Activated CD8-positive, alpha-beta T cell treated with anti-CD3 and anti-CD28 coated beads, Interleukin-2, amount 10 ng/mL, durations not matched to agents 7 days and 5 days (primary cell): ENCODE measurements around the gene CERT1. TPM values are rescaled to one million over a fixed set of nuclear protein-coding genes. Genes with fewer than 3 reads are reported as not detected.
A peak's percentile ranks its signal among the peaks of the same experiment; 100 is the strongest.
"Not testable (repeated sequence)": the region's sequence is repeated elsewhere in the genome, so short reads cannot be mapped to it uniquely, and the experiment has no call there.

ENCODE experiments used
- ATAC-seq: fragments of 150-1000 bp; cut with Tn5 transposase; one replicate; pipeline ENCODE4 v1.10.0; 2021; ENCODE audit warnings: moderate library complexity
- CTCF ChIA-PET: fragments of 350-600 bp; sonication (Branson Sonifier 250); formaldehyde crosslinking; loops from one replicate; lab custom pipeline; 2021; ENCODE audit warnings: antibody characterized with exemption; lab: Charles Lee
- POLR2A ChIA-PET: fragments of 350-600 bp; sonication (Branson Sonifier 250); formaldehyde crosslinking; loops from one replicate; lab custom pipeline; 2021; ENCODE audit warnings: antibody characterized with exemption; lab: Charles Lee
- DNase-seq: peaks from one replicate; pipeline ENCODE4 v3.0.0-alpha.2; 2020
- H3K27ac Mint-ChIP-seq: one replicate; pipeline ENCODE4 v1.8.0; 2021; ENCODE audit warnings: mild to moderate bottlenecking, mixed read lengths
- H3K27me3 Mint-ChIP-seq: one replicate; pipeline ENCODE4 v1.8.0; 2021; ENCODE audit warnings: low read depth, mixed read lengths
- H3K36me3 Mint-ChIP-seq: one replicate; pipeline ENCODE4 v1.8.0; 2021; ENCODE audit warnings: low read depth, mixed read lengths
- H3K4me1 Mint-ChIP-seq: one replicate; pipeline ENCODE4 v1.8.0; 2021; ENCODE audit warnings: low read depth, mixed read lengths
- H3K4me3 Mint-ChIP-seq: one replicate; pipeline ENCODE4 v1.8.0; 2021; ENCODE audit warnings: mild to moderate bottlenecking, mixed read lengths
- H3K9me3 Mint-ChIP-seq: one replicate; pipeline ENCODE4 v1.8.0; 2022; ENCODE audit warnings: mixed read lengths; ENCODE audit not compliant: insufficient read depth
- total RNA-seq, 2 experiments: library from RNA; stranded (reverse); gene quantifications; one replicate each; pipeline ENCODE4 v1.2.3, GENCODE V29; 2021

CERT1 gene
- total RNA-seq: 10 to 100 TPM; 31.2 to 36.0 TPM

- peak; percentile 98 for DNase-seq
- Mint-ChIP-seq H3K9me3 (no peaks in the 10 kb centered on the region), H3K4me1 (peaks cover 38% of the 10 kb centered on the region), H3K27ac (peak within 1 kb of the TSS; percentile 96), H3K4me3 (peak within 1 kb of the TSS; percentile 97), H3K27me3 (no peaks in the 10 kb centered on the region), H3K36me3 (peaks cover 22% of the 10 kb centered on the region)
- POLR2A ChIA-PET: interaction anchor here (0.8 to 1.2 kb wide), 4 partner anchors 9 to 76 kb away, joined by 3 to 5 read pairs (median 4); no protein-coding TSS in a partner anchor
- peak; percentile 92 for ATAC-seq
- CTCF ChIA-PET: interaction anchor here (1.0 to 1.5 kb wide), 3 partner anchors 10 to 452 kb away, joined by 3 to 4 read pairs (median 4); no protein-coding TSS in a partner anchor
Measured at GRCh38 chr5:75511435-75512382, at the start of gene CERT1, which contains the start of gene POLK. Gene CERT1 (minus strand): TSS chr5:75511629. CDS start chr5:75511207, 422 bp downstream. Gene POLK (plus strand): TSS chr5:75511891.

GRCh38 chr5:75560655-75561054, 49.2 kb upstream of the CERT1 start:
- DNase-seq, POLR2A ChIA-PET, H3K27me3 Mint-ChIP-seq, H3K27ac Mint-ChIP-seq, CTCF ChIA-PET, H3K4me1 Mint-ChIP-seq, H3K4me3 Mint-ChIP-seq, ATAC-seq: not testable (repeated sequence)
- Mint-ChIP-seq H3K36me3 (peaks cover 73% of the 10 kb centered on the region), H3K9me3 (peaks cover 41% of the 10 kb centered on the region)

- Mint-ChIP-seq H3K4me3 (no peak overlapping the region), H3K27me3 (no peaks in the 10 kb centered on the region), H3K9me3 (peaks cover 29% of the 10 kb centered on the region), H3K36me3 (peaks cover 70% of the 10 kb centered on the region), H3K27ac (no peak overlapping the region), H3K4me1 (peaks cover 2% of the 10 kb centered on the region)
- CTCF ChIA-PET: interaction anchor here (0.8 kb wide), 1 partner anchor 21 kb away, joined by 3 read pairs; no protein-coding TSS in a partner anchor
- no peak for DNase-seq
- ATAC-seq: no peak
- POLR2A ChIA-PET: no interaction called here
Measured at GRCh38 chr5:75558981-75559632, 47.7 kb upstream of the CERT1 start.

- POLR2A ChIA-PET: no interaction called here
- DNase-seq (no peak), ATAC-seq (no peak)
- Mint-ChIP-seq H3K36me3 (peaks cover 69% of the 10 kb centered on the region), H3K27me3 (no peaks in the 10 kb centered on the region), H3K9me3 (peaks cover 20% of the 10 kb centered on the region), H3K4me1 (peaks cover 2% of the 10 kb centered on the region), H3K4me3 (no peak overlapping the region), H3K27ac (no peak overlapping the region)
- CTCF ChIA-PET: interaction anchor here (0.8 kb wide), 1 partner anchor 20 kb away, joined by 3 read pairs; no protein-coding TSS in a partner anchor
Measured at GRCh38 chr5:75558221-75558620, 46.8 kb upstream of the CERT1 start.

- H3K36me3 Mint-ChIP-seq: peaks cover 62% of the 10 kb centered on the region
- H3K4me3 Mint-ChIP-seq: no peak overlapping the region
- ATAC-seq (no peak), DNase-seq (no peak)
- no peak overlapping the region for H3K27ac Mint-ChIP-seq
- H3K9me3 Mint-ChIP-seq: peaks cover 9% of the 10 kb centered on the region
- H3K27me3 Mint-ChIP-seq: no peaks in the 10 kb centered on the region
- ChIA-PET CTCF (no interaction called here), POLR2A (no interaction called here)
- H3K4me1 Mint-ChIP-seq: peaks cover 2% of the 10 kb centered on the region
Measured at GRCh38 chr5:75553358-75553757, 41.9 kb upstream of the CERT1 start.

- H3K4me1 Mint-ChIP-seq: peaks cover 2% of the 10 kb centered on the region
- no peaks in the 10 kb centered on the region for H3K27me3 Mint-ChIP-seq
- ChIA-PET CTCF (no interaction called here), POLR2A (no interaction called here)
- no peak overlapping the region for H3K4me3 Mint-ChIP-seq
- peaks cover 58% of the 10 kb centered on the region for H3K36me3 Mint-ChIP-seq
- DNase-seq (no peak), ATAC-seq (no peak)
- peaks cover 9% of the 10 kb centered on the region for H3K9me3 Mint-ChIP-seq
- no peak overlapping the region for H3K27ac Mint-ChIP-seq
Measured at GRCh38 chr5:75552764-75553163, 41.3 kb upstream of the CERT1 start.

GRCh38 chr5:75551471-75551870, 40.0 kb upstream of the CERT1 start:
- H3K27ac Mint-ChIP-seq: no peak overlapping the region
- ChIA-PET CTCF (no interaction called here), POLR2A (no interaction called here)
- no peaks in the 10 kb centered on the region for H3K4me1 Mint-ChIP-seq
- DNase-seq (no peak), ATAC-seq (no peak)
- H3K9me3 Mint-ChIP-seq: peaks cover 6% of the 10 kb centered on the region
- H3K4me3 Mint-ChIP-seq: no peak overlapping the region
- H3K27me3 Mint-ChIP-seq: no peaks in the 10 kb centered on the region
- H3K36me3 Mint-ChIP-seq: peaks cover 47% of the 10 kb centered on the region

GRCh38 chr5:75550597-75550996, 39.2 kb upstream of the CERT1 start:
- H3K36me3 Mint-ChIP-seq: peaks cover 42% of the 10 kb centered on the region
- H3K4me1 Mint-ChIP-seq: no peaks in the 10 kb centered on the region
- POLR2A ChIA-PET: no interaction called here
- H3K27ac Mint-ChIP-seq: no peak overlapping the region
- CTCF ChIA-PET: no interaction called here
- peaks cover 4% of the 10 kb centered on the region for H3K9me3 Mint-ChIP-seq
- ATAC-seq: no peak
- H3K27me3 Mint-ChIP-seq: no peaks in the 10 kb centered on the region
- no peak overlapping the region for H3K4me3 Mint-ChIP-seq
- DNase-seq: no peak

GRCh38 chr5:75547812-75548211, 36.4 kb upstream of the CERT1 start:
- Mint-ChIP-seq H3K4me1 (no peaks in the 10 kb centered on the region), H3K4me3 (no peak overlapping the region), H3K9me3 (peaks cover 4% of the 10 kb centered on the region), H3K27me3 (no peaks in the 10 kb centered on the region), H3K27ac (no peak overlapping the region), H3K36me3 (peaks cover 30% of the 10 kb centered on the region)
- ATAC-seq: no peak
- POLR2A ChIA-PET: no interaction called here
- CTCF ChIA-PET: no interaction called here
- DNase-seq: no peak

- no peak overlapping the region for H3K4me3 Mint-ChIP-seq
- no peaks in the 10 kb centered on the region for H3K27me3 Mint-ChIP-seq
- peaks cover 23% of the 10 kb centered on the region for H3K36me3 Mint-ChIP-seq
- H3K9me3 Mint-ChIP-seq: peaks cover 4% of the 10 kb centered on the region
- ChIA-PET POLR2A (no interaction called here), CTCF (no interaction called here)
- no peaks in the 10 kb centered on the region for H3K4me1 Mint-ChIP-seq
- ATAC-seq: no peak
- H3K27ac Mint-ChIP-seq: no peak overlapping the region
- no peak for DNase-seq
Measured at GRCh38 chr5:75546830-75547229, 35.4 kb upstream of the CERT1 start.

GRCh38 chr5:75545131-75545530, 33.7 kb upstream of the CERT1 start:
- Mint-ChIP-seq H3K27ac (no peak overlapping the region), H3K4me3 (no peak overlapping the region), H3K36me3 (peaks cover 17% of the 10 kb centered on the region), H3K9me3 (peaks cover 4% of the 10 kb centered on the region), H3K27me3 (no peaks in the 10 kb centered on the region), H3K4me1 (no peaks in the 10 kb centered on the region)
- POLR2A ChIA-PET: no interaction called here
- CTCF ChIA-PET: no interaction called here
- DNase-seq (no peak), ATAC-seq (no peak)

- Mint-ChIP-seq H3K9me3 (no peaks in the 10 kb centered on the region), H3K27me3 (no peaks in the 10 kb centered on the region), H3K36me3 (peaks cover 36% of the 10 kb centered on the region), H3K4me1 (peaks cover 2% of the 10 kb centered on the region), H3K27ac (no peak overlapping the region), H3K4me3 (no peak overlapping the region)
- ChIA-PET POLR2A (no interaction called here), CTCF (interaction anchor here (1.4 kb wide), 1 partner anchor 21 kb away, joined by 3 read pairs; no protein-coding TSS in a partner anchor)
- DNase-seq (no peak), ATAC-seq (no peak)
Measured at GRCh38 chr5:75538211-75538610, 26.8 kb upstream of the CERT1 start.
